Prostate gland (tissue), 2 donors: Measurements from ENCODE around the gene TRIM37. TPM values are rescaled to one million over a fixed set of nuclear protein-coding genes. Genes with fewer than 3 reads are reported as not detected.

Experiments used
- DNase-seq: peaks from one replicate; pipeline ENCODE4 v3.0.0-alpha.2; 2019; ENCODE audit warnings: low spot score
- H3K27ac ChIP-seq, 2 donors: fragments of 200-600 bp; sonication (generic); 2 replicates each; pipeline ENCODE4 v1.5.1; 2017 to 2019
- H3K27me3 ChIP-seq: fragments of 200-600 bp; sonication (generic); replicated peaks from 2 replicates; pipeline ENCODE4 v1.5.1; 2019; ENCODE audit not compliant: insufficient read depth
- H3K36me3 ChIP-seq, 2 donors: fragments of 200-600 bp; sonication (generic); 1 replicate in 1 of 2; 2 replicates in 1 of 2; pipeline versions ENCODE4 v1.5.1 to v1.8.1; 2017 to 2019
- H3K4me1 ChIP-seq: fragments of 200-600 bp; sonication (generic); replicated peaks from 2 replicates; pipeline ENCODE4 v1.5.1; 2019
- H3K4me3 ChIP-seq, 2 donors: fragments of 200-600 bp; sonication (generic); 2 replicates each; pipeline ENCODE4 v1.5.1; 2017 to 2019
- H3K9me3 ChIP-seq: fragments of 200-600 bp; sonication (generic); 2 replicates; pipeline ENCODE4 v1.5.1; 2017
- POLR2A ChIP-seq: fragments of 450-650 bp; IDR thresholded peaks from one replicate; pipeline ENCODE4 v1.6.1; 2016; ENCODE audit warnings: antibody characterized with exemption, mild to moderate bottlenecking
- POLR2AphosphoS5 ChIP-seq: sonication (generic); formaldehyde crosslinking; IDR thresholded peaks from one replicate; pipeline ENCODE4 v1.6.1; 2017; ENCODE audit warnings: antibody characterized with exemption
- WGBS: methylation state at CpG from one replicate; pipeline ENCODE4 v1.1.5; 2018; 5-methylcytosine and 5-hydroxymethylcytosine counted together
- intact Hi-C: fragments of 100-400 bp; cut with DNase I; formaldehyde crosslinking; loops from one replicate; pipeline ENCODE4 v1.14.2; 2022
- total RNA-seq, 2 donors: library from RNA; depleted of rRNA; stranded (reverse); fragments of >200 nt; gene quantifications; one replicate each; pipeline ENCODE4 v1.1.0, GENCODE V29; 2016
- TF ChIP-seq, protein P1 (sequence below), 4 experiments: fragments of 200-600 bp in 2 of 4; fragments of 450-650 bp in 2 of 4; sonication (generic) in 2 of 4; IDR thresholded peaks; 1 replicate in 3 of 4; 2 replicates in 1 of 4; pipeline ENCODE4 v1.5.1; 2016 to 2019; ENCODE audit warnings: antibody characterized with exemption in 4 of 4, mild to moderate bottlenecking in 2 of 4, moderate library complexity in 2 of 4

Gene TRIM37
- total RNA-seq, 2 donors from 2014 or later: 22.6 to 55.5 TPM

DNA sequence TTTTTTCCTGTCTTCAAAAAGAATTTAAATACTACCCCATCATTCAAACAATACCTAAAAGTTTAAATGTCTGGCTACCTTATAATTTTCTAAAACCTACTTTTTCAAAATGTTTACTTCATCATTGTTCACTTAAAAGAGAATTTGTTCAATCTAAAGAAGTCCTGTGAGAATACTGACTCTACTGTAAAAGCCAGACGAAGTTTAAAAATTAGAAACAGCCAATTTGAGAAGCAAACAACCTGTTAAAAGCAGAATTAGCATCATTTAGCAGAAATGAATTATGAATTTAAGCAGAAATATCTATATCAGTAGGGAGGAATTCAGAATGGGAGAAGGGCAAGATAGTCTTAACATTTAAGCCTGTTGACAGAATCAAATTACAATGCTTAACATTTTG is 46.2 kb upstream of the TRIM37 start:
- Histone ChIP-seq H3K27me3 (no peaks in the 10 kb centered on the region), H3K9me3 (no peaks in the 10 kb centered on the region), H3K4me3 (no peak overlapping the region), H3K4me1 (no peaks in the 10 kb centered on the region), H3K36me3 (no peaks in the 10 kb centered on the region), H3K27ac (no peak overlapping the region)
- no peak for TF ChIP-seq POLR2A
- TF ChIP-seq, protein P1, sequence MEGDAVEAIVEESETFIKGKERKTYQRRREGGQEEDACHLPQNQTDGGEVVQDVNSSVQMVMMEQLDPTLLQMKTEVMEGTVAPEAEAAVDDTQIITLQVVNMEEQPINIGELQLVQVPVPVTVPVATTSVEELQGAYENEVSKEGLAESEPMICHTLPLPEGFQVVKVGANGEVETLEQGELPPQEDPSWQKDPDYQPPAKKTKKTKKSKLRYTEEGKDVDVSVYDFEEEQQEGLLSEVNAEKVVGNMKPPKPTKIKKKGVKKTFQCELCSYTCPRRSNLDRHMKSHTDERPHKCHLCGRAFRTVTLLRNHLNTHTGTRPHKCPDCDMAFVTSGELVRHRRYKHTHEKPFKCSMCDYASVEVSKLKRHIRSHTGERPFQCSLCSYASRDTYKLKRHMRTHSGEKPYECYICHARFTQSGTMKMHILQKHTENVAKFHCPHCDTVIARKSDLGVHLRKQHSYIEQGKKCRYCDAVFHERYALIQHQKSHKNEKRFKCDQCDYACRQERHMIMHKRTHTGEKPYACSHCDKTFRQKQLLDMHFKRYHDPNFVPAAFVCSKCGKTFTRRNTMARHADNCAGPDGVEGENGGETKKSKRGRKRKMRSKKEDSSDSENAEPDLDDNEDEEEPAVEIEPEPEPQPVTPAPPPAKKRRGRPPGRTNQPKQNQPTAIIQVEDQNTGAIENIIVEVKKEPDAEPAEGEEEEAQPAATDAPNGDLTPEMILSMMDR (IDR thresholded peaks at IDR 0.05): no peak
- TF ChIP-seq POLR2AphosphoS5: no peak
- intact Hi-C loops: loop anchor here (10.0 kb wide), 1 partner anchor 638 kb away; the partner anchor contains the start of gene MTMR4
- 40% methylated on average over 1 of the region's 1 CpG for WGBS
- no peak for DNase-seq

DNA sequence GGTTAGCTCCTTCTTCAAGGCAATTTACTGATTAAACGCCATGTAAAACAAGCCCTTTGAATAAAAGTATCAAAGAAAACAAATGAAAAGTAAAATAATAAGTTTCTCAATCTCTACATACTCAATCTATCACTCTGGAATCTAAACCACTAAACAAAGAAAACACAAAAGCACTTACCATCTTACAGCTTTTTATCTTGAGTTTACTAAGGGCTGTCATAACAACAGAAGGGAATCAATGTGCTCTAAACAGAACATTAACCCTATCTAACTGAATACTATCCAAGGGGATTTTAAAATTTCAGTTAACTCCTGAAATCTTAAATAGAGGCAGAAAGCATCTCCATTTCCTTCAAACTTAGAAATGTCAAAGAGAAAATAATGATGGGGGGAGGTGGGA is 44.9 kb upstream of the TRIM37 start:
- no peaks in the 10 kb centered on the region for H3K36me3 ChIP-seq
- H3K4me3 ChIP-seq: no peak overlapping the region
- DNase-seq: no peak
- intact Hi-C loops: loop anchor here (10.0 kb wide), 1 partner anchor 637 kb away; the partner anchor contains the start of gene MTMR4
- WGBS: 51% methylated on average over 1 of the region's 1 CpG
- no peaks in the 10 kb centered on the region for H3K27me3 ChIP-seq
- H3K27ac ChIP-seq: no peak overlapping the region
- no peak for TF ChIP-seq POLR2A
- TF ChIP-seq, protein P1 (IDR thresholded peaks at IDR 0.05): no peak
- H3K9me3 ChIP-seq: no peaks in the 10 kb centered on the region
- no peaks in the 10 kb centered on the region for H3K4me1 ChIP-seq

DNA sequence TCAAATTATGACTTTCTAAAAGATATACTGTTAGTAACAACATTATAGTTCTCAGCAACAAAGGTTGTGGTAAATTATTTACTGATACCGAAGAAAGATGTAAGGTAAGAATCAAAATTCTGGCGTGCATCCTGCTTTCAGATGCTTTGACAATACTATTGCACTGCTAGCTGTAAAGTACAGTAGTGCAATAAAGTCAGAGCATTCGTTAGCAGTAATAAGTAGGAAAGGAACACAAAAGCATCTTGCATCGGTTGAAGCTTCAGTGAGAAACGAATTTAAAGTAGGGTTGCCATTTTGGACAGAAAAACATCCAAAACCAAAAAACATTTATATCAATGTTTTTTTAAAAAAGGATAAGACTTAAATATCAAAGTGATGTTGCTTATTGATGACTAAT is 44.3 kb upstream of the TRIM37 start:
- H3K27me3 ChIP-seq: no peaks in the 10 kb centered on the region
- H3K27ac ChIP-seq: no peak overlapping the region
- no peaks in the 10 kb centered on the region for H3K4me1 ChIP-seq
- no peak for TF ChIP-seq POLR2AphosphoS5
- no peak for TF ChIP-seq POLR2A
- TF ChIP-seq, protein P1 (IDR thresholded peaks at IDR 0.05): no peak
- intact Hi-C loops: loop anchor here (10.0 kb wide), 1 partner anchor 636 kb away; the partner anchor contains the start of gene MTMR4
- no peak overlapping the region for H3K4me3 ChIP-seq
- no peak for DNase-seq
- H3K36me3 ChIP-seq: no peaks in the 10 kb centered on the region
- H3K9me3 ChIP-seq: no peaks in the 10 kb centered on the region
- WGBS: 38% methylated on average over 5 of the region's 5 CpGs

DNA sequence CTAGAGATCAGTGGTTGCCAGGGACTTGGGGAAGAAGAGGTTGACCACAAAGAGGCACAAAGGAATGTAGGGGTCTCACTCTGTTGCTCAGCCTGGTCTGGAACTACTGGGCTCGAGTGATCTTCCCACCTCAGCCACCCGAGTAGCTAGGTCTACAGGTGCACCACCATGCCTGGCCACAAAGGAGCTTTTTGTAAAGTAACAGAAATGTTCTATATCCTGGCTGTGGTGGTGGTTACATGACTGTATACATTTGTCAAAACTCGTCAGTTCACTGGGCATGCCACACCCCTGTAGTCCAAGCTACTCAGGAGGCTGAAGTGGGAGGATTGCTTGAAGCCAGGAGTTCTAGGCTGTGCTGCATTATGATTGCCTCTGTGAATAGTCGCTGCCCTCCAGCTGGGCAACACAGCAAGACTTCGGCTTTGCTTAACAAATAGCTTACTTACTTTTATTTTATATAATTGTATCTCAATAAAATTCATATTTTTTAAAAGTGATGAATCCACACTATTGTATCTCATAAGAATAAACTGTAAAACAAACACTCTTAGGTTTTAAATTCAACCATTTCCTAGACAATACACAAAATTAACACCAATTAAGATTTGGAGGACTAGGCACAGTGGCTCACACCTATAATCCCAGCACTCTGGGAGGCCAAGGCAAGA is 43.3 kb upstream of the TRIM37 start:
- no peak for TF ChIP-seq POLR2AphosphoS5
- no peak for TF ChIP-seq POLR2A
- TF ChIP-seq, protein P1 (IDR thresholded peaks at IDR 0.05): no peak
- H3K4me1 ChIP-seq: no peaks in the 10 kb centered on the region
- no peaks in the 10 kb centered on the region for H3K27me3 ChIP-seq
- intact Hi-C loops: loop anchor here (10.0 kb wide), 1 partner anchor 635 kb away; the partner anchor contains the start of gene MTMR4
- H3K27ac ChIP-seq: no peak overlapping the region
- no peaks in the 10 kb centered on the region for H3K36me3 ChIP-seq
- H3K4me3 ChIP-seq: no peak overlapping the region
- no peaks in the 10 kb centered on the region for H3K9me3 ChIP-seq
- no peak for DNase-seq
- WGBS: 85% methylated on average over 5 of the region's 5 CpGs

DNA sequence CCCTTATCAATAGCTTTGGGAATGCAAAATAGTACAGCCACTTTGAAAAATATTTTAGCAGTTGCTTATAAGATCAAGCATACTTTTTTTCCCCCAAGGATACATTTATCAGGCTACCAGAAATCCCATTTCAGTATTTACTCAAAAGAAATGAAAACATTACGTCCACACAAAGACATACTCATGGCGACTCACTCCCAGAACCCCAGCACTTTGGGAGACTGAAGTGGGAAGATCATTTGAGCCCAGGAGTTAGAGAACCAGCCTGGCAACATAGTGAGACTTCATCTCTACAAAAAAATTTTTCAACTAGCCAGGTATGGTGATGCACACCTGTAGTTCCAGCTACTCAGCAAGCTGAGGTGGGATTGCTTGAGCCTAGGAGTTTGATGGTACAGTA is 42.4 kb upstream of the TRIM37 start:
- H3K27ac ChIP-seq: no peak overlapping the region
- H3K27me3 ChIP-seq: no peaks in the 10 kb centered on the region
- H3K9me3 ChIP-seq: no peaks in the 10 kb centered on the region
- H3K4me3 ChIP-seq: no peak overlapping the region
- 88% methylated on average over 2 of the region's 2 CpGs for whole genome bisulfite sequencing
- TF ChIP-seq POLR2A (no peak), POLR2AphosphoS5 (no peak)
- TF ChIP-seq, protein P1 (IDR thresholded peaks at IDR 0.05): no peak
- no peak for DNase-seq
- H3K4me1 ChIP-seq: no peaks in the 10 kb centered on the region
- H3K36me3 ChIP-seq: no peaks in the 10 kb centered on the region
- intact Hi-C loops: no loop called here
